Measurements from ENCODE around the gene TOMM22.

Gene TOMM22

GRCh38 chr22:38715852-38716251, 34.1 kb downstream of the TOMM22 start:
- no peak for DNase-seq

GRCh38 chr22:38716271-38716670, 34.5 kb downstream of the TOMM22 start:
- DNase-seq = no peak

DNA sequence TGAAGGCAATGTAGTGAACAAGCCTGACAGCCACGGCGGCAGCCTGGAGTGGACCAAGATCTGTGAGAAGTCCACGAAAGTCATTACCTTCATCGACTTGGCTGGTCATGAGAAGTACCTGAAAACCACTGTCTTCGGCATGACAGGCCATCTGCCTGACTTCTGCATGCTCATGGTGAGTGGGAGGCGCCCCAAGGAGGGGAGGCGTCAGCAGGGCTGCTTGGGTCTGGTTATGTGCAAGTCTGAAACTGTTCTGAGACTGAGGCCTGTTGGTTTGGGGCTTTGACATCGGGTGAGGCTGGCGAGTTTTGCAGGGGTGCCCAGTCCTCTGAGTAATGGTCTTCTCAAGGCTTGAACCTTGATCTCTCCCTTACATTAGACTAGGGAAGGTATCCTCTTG, 35.1 kb downstream of the TOMM22 start:
- DNase-seq = no peak

DNA sequence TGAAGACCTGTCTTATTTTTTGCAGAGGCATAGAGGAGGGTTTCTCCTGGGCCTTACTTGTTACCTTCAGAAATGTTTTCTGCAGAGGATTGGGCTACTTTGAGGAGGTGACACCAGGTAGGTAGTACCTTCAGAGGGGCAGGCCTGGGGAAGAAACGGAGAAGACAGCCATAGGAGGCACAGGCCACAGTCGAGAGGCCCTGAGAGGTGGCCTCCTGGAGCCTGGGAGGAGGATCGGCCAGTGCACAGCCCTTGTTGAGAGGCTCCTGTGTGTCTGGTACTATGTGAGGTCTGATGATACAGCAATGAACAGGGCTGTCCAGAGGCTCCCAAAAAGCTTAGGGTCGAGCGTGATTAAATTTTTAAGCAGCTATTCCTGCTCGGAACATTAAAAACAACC, 35.5 kb downstream of the TOMM22 start:
- no peak for DNase-seq

GRCh38 chr22:38718414-38718813, 36.7 kb downstream of the TOMM22 start:
- no peak for DNase-seq

DNA sequence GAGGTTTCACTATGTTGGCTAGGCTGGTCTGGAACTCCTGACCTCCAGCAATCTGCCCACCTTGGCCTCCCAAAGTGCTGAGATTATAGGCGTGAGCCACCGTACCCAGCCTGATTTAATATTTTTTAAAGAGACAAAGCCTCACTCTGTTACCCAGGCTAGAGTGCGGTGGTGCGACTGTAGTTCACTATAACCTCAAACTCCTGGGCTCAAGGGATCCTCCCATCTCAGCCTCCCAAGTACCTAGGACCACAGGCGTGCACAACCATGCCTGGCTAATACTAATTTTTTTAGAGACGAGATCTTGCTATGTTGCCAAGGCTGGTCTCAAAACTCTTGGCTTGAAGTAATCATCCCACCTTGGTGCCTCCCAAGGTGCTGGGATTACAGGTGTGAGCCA, 37.4 kb downstream of the TOMM22 start:
- DNase-seq = no peak

GRCh38 chr22:38720350-38720749, 38.6 kb downstream of the TOMM22 start:
- DNase-seq = no peak

DNA sequence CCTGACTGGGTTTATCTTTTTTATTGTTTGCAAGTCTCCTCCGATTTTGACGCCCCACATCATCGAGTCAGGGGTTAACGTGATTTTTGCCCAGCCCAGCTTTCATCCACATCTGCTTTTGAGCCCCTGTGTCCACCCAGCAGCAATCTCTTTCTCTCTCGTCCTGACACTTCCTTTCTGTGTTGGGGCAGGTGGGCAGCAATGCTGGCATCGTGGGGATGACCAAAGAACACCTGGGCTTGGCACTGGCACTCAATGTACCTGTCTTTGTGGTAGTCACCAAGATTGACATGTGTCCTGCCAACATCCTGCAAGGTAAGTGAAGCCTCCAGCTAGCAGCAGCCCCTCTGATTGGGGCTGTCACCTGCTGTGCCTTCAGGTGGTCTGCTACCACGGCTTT, 39.8 kb downstream of the TOMM22 start:
- no peak for DNase-seq

GRCh38 chr22:38724176-38724575, 42.4 kb downstream of the TOMM22 start:
- DNase-seq = no peak

- DNase-seq = no peak
These were observed 43.3 kb downstream of the TOMM22 start for GRCh38 chr22:38724926-38725571.

DNA sequence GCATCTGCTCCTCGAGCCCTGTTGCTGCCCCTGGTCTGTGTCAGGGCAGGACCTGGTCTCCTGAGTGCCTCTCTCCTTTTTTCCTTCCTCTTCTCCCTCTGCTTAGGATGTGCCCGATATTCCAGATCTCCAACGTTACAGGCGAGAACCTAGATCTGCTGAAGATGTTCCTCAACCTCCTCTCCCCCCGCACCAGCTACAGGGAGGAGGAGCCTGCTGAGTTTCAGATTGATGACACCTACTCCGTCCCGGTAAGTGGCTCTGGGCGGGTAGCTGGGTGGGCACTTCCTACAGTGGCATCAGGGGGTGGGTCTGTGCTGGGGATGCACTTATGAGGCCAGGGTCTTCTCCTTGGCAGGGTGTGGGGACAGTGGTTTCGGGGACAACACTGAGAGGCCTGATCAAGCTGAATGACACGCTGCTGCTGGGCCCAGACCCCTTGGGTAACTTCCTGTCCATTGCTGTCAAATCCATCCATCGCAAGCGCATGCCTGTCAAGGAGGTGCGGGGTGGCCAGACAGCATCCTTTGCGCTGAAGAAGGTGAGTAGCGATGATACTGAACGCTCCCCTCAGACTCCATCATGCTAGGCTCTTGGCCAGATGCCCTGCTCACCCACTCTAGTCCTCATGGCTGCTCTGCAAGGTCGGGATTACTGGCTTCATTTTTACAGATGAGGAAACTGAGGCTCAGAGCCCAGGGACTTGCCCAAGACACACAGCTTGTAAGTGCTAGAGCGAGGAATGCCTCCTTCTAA, 44.3 kb downstream of the TOMM22 start:
- no peak for DNase-seq

DNA sequence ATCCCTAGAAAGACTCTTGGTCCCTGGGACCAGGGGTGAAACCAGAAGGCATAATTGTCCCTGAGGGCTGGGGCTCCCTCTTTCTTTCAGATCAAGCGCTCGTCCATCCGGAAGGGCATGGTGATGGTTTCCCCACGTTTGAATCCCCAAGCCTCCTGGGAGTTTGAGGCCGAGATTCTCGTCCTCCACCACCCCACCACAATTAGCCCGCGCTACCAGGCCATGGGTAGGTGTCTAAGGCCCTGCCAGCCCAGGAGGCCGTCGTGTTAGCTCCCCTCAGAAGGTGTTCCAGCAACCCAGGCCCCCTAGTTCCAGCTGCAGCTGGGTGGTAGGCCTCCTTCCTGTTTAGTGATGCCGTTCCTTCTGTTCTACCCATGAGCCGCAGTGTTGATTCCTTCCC, 45.4 kb downstream of the TOMM22 start:
- DNase-seq = no peak

- DNase-seq = no peak
These were observed 46.0 kb downstream of the TOMM22 start for GRCh38 chr22:38727530-38728451.

DNA sequence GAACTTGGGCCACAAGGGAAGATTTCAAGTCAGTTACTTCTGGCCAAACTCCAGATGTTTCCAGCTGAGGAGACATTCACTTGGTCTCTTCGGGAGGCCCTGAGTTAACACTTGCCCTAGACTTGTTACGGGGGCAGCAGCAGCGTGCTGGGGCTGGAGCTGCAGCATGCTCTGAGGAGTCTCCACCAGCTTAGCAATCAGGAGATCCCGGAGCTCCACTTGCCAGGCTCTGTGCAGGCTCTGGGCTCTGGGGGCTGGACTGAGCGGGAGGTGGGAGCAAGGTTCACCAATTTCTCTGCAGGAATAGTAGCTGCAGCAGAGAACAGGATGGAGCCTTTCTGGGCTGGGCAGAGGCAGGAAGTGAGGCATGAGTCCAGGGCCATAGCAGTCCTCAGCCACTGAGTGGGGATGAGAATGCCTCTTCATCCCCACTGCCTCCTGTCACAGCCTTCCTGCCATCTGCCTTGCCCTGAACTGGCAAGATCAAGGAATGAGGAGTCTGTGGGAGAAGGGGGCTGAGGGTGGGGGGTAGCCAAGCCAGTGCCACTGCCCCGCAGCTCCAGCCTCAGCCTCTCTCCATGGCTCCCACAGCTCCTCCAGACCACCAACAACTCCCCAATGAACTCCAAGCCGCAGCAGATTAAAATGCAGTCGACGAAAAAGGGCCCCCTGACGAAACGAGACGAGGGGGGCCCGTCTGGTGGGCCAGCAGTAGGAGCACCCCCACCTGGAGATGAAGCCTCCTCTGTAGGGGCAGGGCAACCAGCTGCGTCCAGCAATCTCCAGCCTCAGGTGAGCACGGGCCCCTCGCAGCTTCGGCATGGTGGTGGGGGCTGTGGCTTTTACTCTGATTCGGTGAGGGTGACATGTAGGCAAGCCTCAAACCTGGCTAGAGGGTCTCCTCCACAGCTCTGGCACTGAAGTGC, 47.4 kb downstream of the TOMM22 start:
- DNase-seq = no peak

- DNase-seq = no peak
These were observed 48.2 kb downstream of the TOMM22 start for GRCh38 chr22:38729946-38730345.

DNA sequence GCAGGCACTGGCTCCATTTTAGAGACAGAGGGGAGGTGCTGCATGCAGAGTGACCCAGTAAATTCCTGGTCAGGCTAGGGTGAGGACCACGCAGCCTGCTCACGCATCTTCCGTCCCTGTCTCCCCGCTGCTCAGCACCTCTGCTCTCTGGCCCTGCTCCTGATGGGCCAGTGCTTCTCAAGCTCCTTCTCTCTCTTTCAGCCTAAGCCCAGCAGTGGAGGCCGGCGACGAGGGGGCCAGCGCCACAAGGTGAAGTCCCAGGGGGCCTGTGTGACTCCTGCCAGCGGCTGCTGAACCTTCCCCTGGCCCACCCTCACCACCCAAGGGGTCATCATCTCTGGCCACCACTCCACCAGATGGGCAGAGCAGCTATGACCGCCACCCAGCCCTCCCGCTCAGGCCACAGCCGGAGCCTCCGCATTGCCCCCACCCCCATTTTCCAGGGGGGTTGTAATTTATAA, 48.7 kb downstream of the TOMM22 start:
- no peak for DNase-seq

DNA sequence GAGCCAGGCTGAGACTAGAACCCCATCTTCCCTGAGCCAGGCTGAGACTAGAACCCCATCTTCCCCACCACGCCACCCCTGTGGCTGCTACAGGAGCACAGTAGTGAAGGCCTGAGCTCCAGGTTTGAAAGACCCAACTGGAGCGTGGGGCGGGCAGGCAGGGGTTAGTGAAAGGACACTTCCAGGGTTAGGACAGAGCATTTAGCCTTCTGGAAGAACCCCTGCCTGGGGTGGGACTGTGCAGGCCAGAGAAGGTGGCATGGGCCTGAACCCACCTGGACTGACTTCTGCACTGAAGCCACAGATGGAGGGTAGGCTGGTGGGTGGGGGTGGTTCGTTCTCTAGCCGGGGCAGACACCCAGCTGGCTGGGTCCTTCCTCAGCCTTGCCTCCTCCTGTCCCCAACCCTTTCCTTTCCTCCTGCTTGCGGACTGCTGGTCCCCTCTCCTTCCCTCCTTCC, 50.0 kb downstream of the TOMM22 start:
- no peak for DNase-seq

- DNase-seq = no peak
These were observed 50.6 kb downstream of the TOMM22 start for GRCh38 chr22:38732251-38732815.

DNA sequence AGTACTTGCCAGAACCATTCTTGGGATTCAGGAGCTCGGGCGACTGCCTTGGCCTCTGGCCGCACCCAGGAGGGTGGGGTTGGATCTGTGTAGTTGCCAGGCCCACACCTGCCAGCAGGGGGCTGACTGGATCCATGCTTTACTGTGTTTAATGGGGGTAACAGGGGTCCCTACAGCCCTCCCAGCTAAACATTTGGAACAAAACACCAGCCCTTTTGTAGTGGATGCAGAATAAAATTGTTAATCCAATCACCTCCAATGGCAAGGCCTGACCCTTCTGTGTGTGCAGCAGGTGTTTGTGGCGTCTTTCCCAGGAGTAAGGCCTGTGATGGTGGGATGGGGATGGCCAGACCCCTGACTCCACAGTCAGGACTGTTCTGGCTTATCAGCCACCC, 51.6 kb downstream of the TOMM22 start:
- DNase-seq = peak; percentile 82

DNA sequence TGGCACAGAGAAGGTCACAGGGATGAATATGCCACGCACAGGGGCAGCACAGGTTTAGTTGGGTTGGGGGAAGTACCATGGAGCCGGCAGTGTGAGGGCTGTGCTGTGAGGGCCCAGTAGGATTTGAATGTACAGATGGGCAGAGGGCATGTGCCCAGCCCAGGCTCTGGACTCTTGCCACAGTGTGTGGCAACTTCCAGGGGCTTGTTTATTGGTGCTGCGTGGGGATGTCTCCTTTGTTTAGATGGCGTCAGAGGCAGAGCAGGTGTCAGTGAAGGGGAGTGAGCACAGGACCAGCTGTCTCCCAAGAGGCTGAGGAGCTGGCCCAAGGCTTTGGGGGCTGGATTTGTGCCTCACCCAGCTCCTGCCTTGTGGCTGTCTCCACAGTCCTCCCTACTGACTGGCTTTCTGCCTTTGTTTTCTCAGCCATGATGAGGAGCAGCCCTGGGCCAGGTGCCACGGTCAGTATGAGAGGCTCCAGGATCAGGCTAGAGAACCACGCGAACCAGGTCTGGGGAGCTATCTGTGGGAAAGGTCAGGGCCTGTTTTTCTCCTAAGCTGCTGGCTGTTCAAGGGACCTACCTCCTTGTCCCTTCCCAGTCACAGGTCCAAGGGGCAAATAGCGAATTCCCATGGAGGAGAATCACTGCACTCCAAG, 52.1 kb downstream of the TOMM22 start:
- DNase-seq = no peak

DNA sequence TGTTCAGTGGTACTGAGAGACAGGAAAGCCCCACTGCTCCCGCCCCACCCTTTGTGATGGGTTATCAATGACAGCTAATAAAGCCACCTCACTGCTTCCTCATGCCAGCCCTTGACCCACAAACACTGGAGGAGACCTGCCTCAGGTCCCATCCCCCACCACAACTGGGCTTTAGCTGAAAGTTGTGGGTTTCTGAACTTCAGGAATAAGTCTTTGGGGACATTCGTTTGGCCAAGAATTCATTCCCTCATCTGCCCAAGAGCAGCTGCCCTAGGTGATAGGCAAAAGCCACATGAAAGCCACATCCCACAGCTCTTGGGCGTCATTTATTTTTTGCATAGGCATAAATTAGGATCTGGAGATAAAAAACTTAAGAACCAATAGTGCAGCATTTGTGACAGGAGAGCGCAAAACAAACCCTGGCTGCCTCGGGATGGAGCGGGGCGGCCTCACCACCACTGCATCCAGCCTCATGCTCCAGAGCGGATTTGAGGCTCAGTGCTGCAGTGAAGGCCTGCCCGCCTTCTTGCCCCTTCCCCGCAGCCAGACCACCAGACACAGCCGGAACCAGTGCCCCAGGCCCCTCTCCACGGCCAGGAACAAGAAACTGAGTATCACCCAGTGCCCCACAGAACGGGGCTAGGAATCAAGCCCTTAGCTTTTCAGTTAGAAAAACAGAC, 52.8 kb downstream of the TOMM22 start:
- peak; percentile 51 for DNase-seq

All from activated CD8-positive, alpha-beta memory T cell treated with anti-CD3 and anti-CD28 coated beads, Interleukin-2, amount 50 U/mL, for 48 hours (primary cell).